HEK293 (cell line): ENCODE measurements around the gene GLIS1.
A peak's percentile ranks its signal among the peaks of the same experiment; 100 is the strongest.

Experiments used
- CTCF ChIA-PET: fragments of 350-600 bp; formaldehyde crosslinking; extraction: SDS; loops from one replicate; lab custom pipeline; 2021; ENCODE audit warnings: antibody characterized with exemption; lab: Yijun Ruan, JAX
- POLR2A ChIA-PET: fragments of 300-600 bp; formaldehyde crosslinking; extraction: SDS; loops from one replicate; lab custom pipeline; 2020; ENCODE audit warnings: antibody characterized with exemption, inconsistent platforms; lab: Yijun Ruan, JAX
- H3K27ac ChIP-seq: fragments of 200-500 bp; sonication (Bioruptor generic); 2 replicates; pipeline ENCODE4 v1.5.1; 2014; ENCODE audit warnings: low read depth, low read length, control low read depth, inconsistent platforms; ENCODE audit errors: extremely low read depth
- H3K36me3 ChIP-seq, 2 experiments: fragments of 200-500 bp in 1 of 2; sonication (Bioruptor generic) in 1 of 2; 1 replicate in 1 of 2; 2 replicates in 1 of 2; pipeline ENCODE4 v1.5.1; 2014 to 2017; ENCODE audit warnings: inconsistent platforms in 2 of 2, low read length in 2 of 2; ENCODE audit not compliant: control insufficient read depth in 2 of 2, insufficient read depth in 1 of 2
- H3K4me1 ChIP-seq: fragments of 200-500 bp; sonication (Bioruptor generic); 2 replicates; pipeline ENCODE4 v1.5.1; 2014; ENCODE audit warnings: mild to moderate bottlenecking, low read length, inconsistent platforms; ENCODE audit not compliant: control insufficient read depth, insufficient read depth
- H3K4me3 ChIP-seq: 2 replicates; pipeline ENCODE4 v1.5.1; 2011; ENCODE audit warnings: low read depth, mild to moderate bottlenecking, control low read depth, low read length, moderate library complexity
- H3K9me3 ChIP-seq: fragments of 200-500 bp; sonication (Bioruptor generic); 2 replicates; pipeline ENCODE4 v1.5.1; 2014; ENCODE audit warnings: low read depth, low read length, inconsistent platforms; ENCODE audit not compliant: control insufficient read depth, insufficient read depth
- BCL6B ChIP-seq: fragments of 450-650 bp; formaldehyde crosslinking; IDR thresholded peaks from 2 replicates; pipeline ENCODE4 v1.5.1; 2017; ENCODE audit warnings: missing biosample characterization, missing genetic modification characterization
- ELK4 ChIP-seq: IDR thresholded peaks from 2 replicates; pipeline ENCODE4 v1.6.1; 2011; ENCODE audit warnings: mild to moderate bottlenecking, low read depth, low read length, borderline replicate concordance
- FEZF1 ChIP-seq: fragments of 450-650 bp; formaldehyde crosslinking; IDR thresholded peaks from 2 replicates; pipeline ENCODE4 v1.5.1; 2016; ENCODE audit warnings: missing biosample characterization, missing genetic modification characterization
- HOXD13 ChIP-seq: sonication (generic); formaldehyde crosslinking; IDR thresholded peaks from 2 replicates; pipeline ENCODE4 v1.8.0; 2022; ENCODE audit warnings: missing genetic modification reagents, borderline replicate concordance
- SCRT2 ChIP-seq: fragments of 450-650 bp; formaldehyde crosslinking; IDR thresholded peaks from 2 replicates; pipeline ENCODE4 v1.5.1; 2016; ENCODE audit warnings: missing biosample characterization, missing genetic modification characterization
- SP3 ChIP-seq: fragments of 450-650 bp; formaldehyde crosslinking; IDR thresholded peaks from 2 replicates; pipeline ENCODE4 v1.5.1; 2016; ENCODE audit warnings: missing biosample characterization, missing genetic modification characterization
- TRIM28 ChIP-seq: IDR thresholded peaks from 2 replicates; pipeline ENCODE4 v1.6.1; 2011; ENCODE audit warnings: low read length, control low read depth, borderline replicate concordance
- ZBTB21 ChIP-seq: fragments of 450-650 bp; formaldehyde crosslinking; IDR thresholded peaks from 2 replicates; pipeline ENCODE4 v1.5.1; 2017; ENCODE audit warnings: missing biosample characterization, missing genetic modification characterization
- ZBTB44 ChIP-seq: fragments of 450-650 bp; IDR thresholded peaks from 2 replicates; pipeline ENCODE4 v1.5.1; 2018; ENCODE audit warnings: missing biosample characterization, mild to moderate bottlenecking, missing genetic modification characterization
- ZIC2 ChIP-seq: fragments of 450-650 bp; formaldehyde crosslinking; IDR thresholded peaks from 2 replicates; pipeline ENCODE4 v1.5.1; 2016; ENCODE audit warnings: missing biosample characterization, missing genetic modification characterization
- ZNF132 ChIP-seq: fragments of 450-650 bp; formaldehyde crosslinking; IDR thresholded peaks from 2 replicates; pipeline ENCODE4 v1.5.1; 2017; ENCODE audit warnings: missing biosample characterization, missing genetic modification characterization, borderline replicate concordance
- ZNF518A ChIP-seq: fragments of 450-650 bp; formaldehyde crosslinking; conservative IDR thresholded peaks from 2 replicates; pipeline ENCODE4 v1.5.1; 2016; ENCODE audit warnings: low read depth, missing biosample characterization, missing genetic modification characterization
- ZNF561 ChIP-seq: fragments of 450-650 bp; IDR thresholded peaks from 2 replicates; pipeline ENCODE4 v1.5.1; 2018; ENCODE audit warnings: missing biosample characterization, missing genetic modification characterization, borderline replicate concordance
- ZNF777 ChIP-seq: fragments of 450-650 bp; formaldehyde crosslinking; IDR thresholded peaks from 2 replicates; pipeline ENCODE4 v1.5.1; 2017; ENCODE audit warnings: missing biosample characterization, missing genetic modification characterization, borderline replicate concordance

Gene GLIS1

GRCh38 chr1:53561503-53562105, 177.4 kb downstream of the GLIS1 start:
- H3K4me3 ChIP-seq: no peak overlapping the region
- no peak overlapping the region for H3K27ac ChIP-seq
- H3K36me3 ChIP-seq: no peaks in the 10 kb centered on the region
- no peaks in the 10 kb centered on the region for H3K9me3 ChIP-seq
- ChIA-PET CTCF (interaction anchor here (1.0 kb wide), 1 partner anchor 13 kb away, joined by 3 read pairs; no protein-coding TSS in a partner anchor), POLR2A (interaction anchor here (0.6 kb wide), 1 partner anchor 49 kb away, joined by 4 read pairs; no protein-coding TSS in a partner anchor)
- TF ChIP-seq ZNF561 (tag by site-specific recombination): 0 out of 2 replicates have a peak, but pooled peaks have one; percentile 3
- TF ChIP-seq ZNF518A (tag by site-specific recombination): no peak
- H3K4me1 ChIP-seq: no peaks in the 10 kb centered on the region

GRCh38 chr1:53560581-53561502, 178.1 kb downstream of the GLIS1 start:
- peak; percentile 61 for TF ChIP-seq ZIC2 (tag by site-specific recombination)
- peak; percentile 32; the same call in 1 of the 2 replicates for TF ChIP-seq SCRT2 (tag by site-specific recombination)
- TF ChIP-seq ZNF132: no peak
- TF ChIP-seq SP3 (tag by site-specific recombination): no peak
- TF ChIP-seq FEZF1 (tag by site-specific recombination): peak; percentile 54
- TF ChIP-seq TRIM28: no peak
- TF ChIP-seq ZNF777 (tag by site-specific recombination): no peak
- TF ChIP-seq HOXD13 (CRISPR knock-in tag): no peak
- TF ChIP-seq ELK4: no peak
- TF ChIP-seq ZBTB21 (tag by site-specific recombination): no peak
- TF ChIP-seq ZBTB44 (tag by site-specific recombination): peak; percentile 71
- peak; percentile 72 for TF ChIP-seq BCL6B
- 0 out of 2 replicates have a peak, but pooled peaks have one; percentile 40 for TF ChIP-seq ZNF561 (tag by site-specific recombination)
- POLR2A ChIA-PET: interaction anchor here (0.6 kb wide), 1 partner anchor 48 kb away, joined by 4 read pairs; no protein-coding TSS in a partner anchor
- H3K36me3 ChIP-seq: no peaks in the 10 kb centered on the region
- no peaks in the 10 kb centered on the region for H3K9me3 ChIP-seq
- CTCF ChIA-PET: interaction anchor here (1.0 to 1.1 kb wide), 2 partner anchors 12 to 20 kb away, joined by 3 to 5 read pairs; no protein-coding TSS in a partner anchor
- H3K27ac ChIP-seq: no peak overlapping the region
- no peaks in the 10 kb centered on the region for H3K4me1 ChIP-seq
- H3K4me3 ChIP-seq: no peak overlapping the region
